GM12875 (cell line): ENCODE measurements around the gene MOV10L1.
"Not testable (repeated sequence)": the region's sequence is repeated elsewhere in the genome, so short reads cannot be mapped to it uniquely, and the experiment has no call there.

ENCODE experiments used
- H3K4me3 ChIP-seq: one replicate; pipeline ENCODE4 v1.5.1; 2011; ENCODE audit warnings: low read depth, low read length, control low read depth
- TF ChIP-seq, protein P1 (sequence below): IDR thresholded peaks from 2 replicates; pipeline ENCODE4 v1.5.1; 2011; ENCODE audit warnings: low read depth, mild to moderate bottlenecking, control low read depth, inconsistent platforms, low read length, moderate library complexity, borderline replicate concordance; ENCODE audit not compliant: insufficient read depth

Gene MOV10L1

DNA sequence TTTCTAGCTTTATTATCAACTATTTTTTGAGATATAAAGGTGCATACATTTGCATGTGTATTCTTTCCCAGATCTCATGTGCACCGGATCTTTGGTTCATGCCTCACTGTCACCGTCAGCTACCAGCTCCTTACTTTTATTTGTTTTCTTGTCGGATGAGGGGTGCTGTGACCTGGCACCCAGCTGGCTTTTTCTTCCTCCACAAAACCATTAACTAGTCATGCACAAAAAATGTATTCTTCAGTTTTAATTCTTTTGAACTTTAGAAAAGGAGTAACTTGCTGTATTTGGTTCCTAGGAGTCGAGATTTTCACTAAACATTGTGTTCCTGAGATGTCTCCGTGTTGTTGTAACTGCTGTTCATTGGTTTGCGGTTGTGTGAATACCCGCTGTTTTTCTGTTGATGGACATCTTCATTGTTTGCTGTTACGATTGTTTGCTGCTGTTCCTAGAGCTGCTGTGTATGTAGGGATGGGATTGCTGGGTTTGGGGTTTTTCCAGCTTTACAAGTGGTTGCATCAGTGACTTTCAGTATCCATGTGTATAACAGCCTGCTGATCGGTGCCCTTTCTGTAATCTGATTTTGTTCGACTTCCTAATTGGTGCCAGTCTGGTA lies 39.4 kb downstream of the MOV10L1 start:
- TF ChIP-seq, protein P1, sequence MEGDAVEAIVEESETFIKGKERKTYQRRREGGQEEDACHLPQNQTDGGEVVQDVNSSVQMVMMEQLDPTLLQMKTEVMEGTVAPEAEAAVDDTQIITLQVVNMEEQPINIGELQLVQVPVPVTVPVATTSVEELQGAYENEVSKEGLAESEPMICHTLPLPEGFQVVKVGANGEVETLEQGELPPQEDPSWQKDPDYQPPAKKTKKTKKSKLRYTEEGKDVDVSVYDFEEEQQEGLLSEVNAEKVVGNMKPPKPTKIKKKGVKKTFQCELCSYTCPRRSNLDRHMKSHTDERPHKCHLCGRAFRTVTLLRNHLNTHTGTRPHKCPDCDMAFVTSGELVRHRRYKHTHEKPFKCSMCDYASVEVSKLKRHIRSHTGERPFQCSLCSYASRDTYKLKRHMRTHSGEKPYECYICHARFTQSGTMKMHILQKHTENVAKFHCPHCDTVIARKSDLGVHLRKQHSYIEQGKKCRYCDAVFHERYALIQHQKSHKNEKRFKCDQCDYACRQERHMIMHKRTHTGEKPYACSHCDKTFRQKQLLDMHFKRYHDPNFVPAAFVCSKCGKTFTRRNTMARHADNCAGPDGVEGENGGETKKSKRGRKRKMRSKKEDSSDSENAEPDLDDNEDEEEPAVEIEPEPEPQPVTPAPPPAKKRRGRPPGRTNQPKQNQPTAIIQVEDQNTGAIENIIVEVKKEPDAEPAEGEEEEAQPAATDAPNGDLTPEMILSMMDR: no peak
- no peak overlapping the region for H3K4me3 ChIP-seq

- TF ChIP-seq, protein P1: no peak
- H3K4me3 ChIP-seq: no peak overlapping the region
Observed at GRCh38 chr22:50131894-50132293, 42.1 kb downstream of the MOV10L1 start.

GRCh38 chr22:50134481-50134880 lies 44.7 kb downstream of the MOV10L1 start:
- H3K4me3 ChIP-seq: no peak overlapping the region
- TF ChIP-seq, protein P1: no peak

DNA sequence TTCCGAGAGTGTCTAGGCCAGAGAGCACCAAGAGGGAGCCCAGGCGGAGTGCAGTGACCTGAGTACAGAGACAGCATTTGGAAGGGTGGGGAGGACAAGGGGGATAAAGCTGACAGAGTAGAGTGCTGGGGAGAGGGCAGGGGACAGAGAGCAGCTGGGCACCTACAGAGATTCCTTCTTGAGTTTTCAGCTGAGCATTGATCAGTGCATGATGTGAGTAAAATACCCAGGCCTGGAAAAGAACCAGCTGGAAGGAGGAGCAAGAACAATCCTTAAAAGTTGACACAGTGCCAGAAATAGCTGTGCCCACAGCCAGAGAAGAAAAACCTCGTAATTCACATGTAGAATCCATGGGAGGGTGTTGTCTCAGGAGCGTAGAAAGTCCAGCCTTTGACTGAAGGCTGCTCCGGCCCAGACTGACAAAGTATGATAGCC lies 46.8 kb downstream of the MOV10L1 start:
- no peak overlapping the region for H3K4me3 ChIP-seq
- TF ChIP-seq, protein P1: no peak

DNA sequence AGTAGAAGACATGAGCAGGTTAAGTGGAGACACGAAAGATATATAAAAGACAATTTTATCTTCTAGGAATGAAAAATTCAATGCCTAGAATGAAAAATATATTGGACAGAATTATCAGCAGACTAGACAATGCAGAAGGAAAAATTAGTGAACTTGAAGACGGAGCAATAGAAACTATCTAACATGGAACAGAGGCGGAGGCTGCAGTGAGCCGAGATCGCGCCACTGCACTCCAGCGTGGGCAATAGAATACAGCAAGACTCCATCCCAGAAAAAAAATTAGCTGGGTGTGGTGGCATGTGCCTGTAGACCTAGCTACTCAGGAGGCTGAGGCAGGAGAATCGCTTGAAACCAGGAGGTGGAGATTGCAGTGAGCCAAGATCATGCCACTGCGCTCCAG lies 47.5 kb downstream of the MOV10L1 start:
- H3K4me3 ChIP-seq: not testable (repeated sequence)

GRCh38 chr22:50138041-50138440 lies 48.2 kb downstream of the MOV10L1 start:
- TF ChIP-seq, protein P1: no peak

GRCh38 chr22:50138988-50139387 lies 49.2 kb downstream of the MOV10L1 start:
- TF ChIP-seq, protein P1: no peak

More at GRCh38 chr22:50138041-50138440, 48.2 kb downstream of the MOV10L1 start:
- H3K4me3 ChIP-seq: no peak overlapping the region

More at GRCh38 chr22:50138988-50139387, 49.2 kb downstream of the MOV10L1 start:
- H3K4me3 ChIP-seq: no peak overlapping the region
